SK-N-SH (cell line): Measurements from ENCODE around the gene IDUA. TPM values are rescaled to one million over a fixed set of nuclear protein-coding genes. Genes with fewer than 3 reads are reported as not detected.

Source experiments
- CTCF ChIA-PET: fragments of 300-600, 350-600 bp; formaldehyde crosslinking; extraction: SDS; loops from one replicate; lab custom pipeline; 2021; lab: Yijun Ruan, JAX
- POLR2A ChIA-PET: fragments of 350-600 bp; sonication (Branson Sonifier 250); formaldehyde crosslinking; extraction: SDS; loops from one replicate; lab custom pipeline; 2020; ENCODE audit warnings: antibody characterized with exemption, inconsistent platforms; lab: Yijun Ruan, JAX
- DNase-seq: peaks from one replicate; pipeline ENCODE4 v3.0.0; 2012
- H2AFZ ChIP-seq: fragments of 200-600 bp; sonication (generic); 2 replicates; pipeline ENCODE4 v1.8.1; 2016; ENCODE audit warnings: antibody characterized with exemption, mild to moderate bottlenecking, low read depth
- H3F3A ChIP-seq: fragments of 200-600 bp; sonication (generic); replicated peaks from 2 replicates; pipeline ENCODE3; 2016; ENCODE audit warnings: antibody characterized with exemption, mild to moderate bottlenecking; ENCODE audit not compliant: insufficient read depth
- H3K27ac ChIP-seq, 2 experiments: fragments of 200-500 bp in 1 of 2; fragments of 200-600 bp in 1 of 2; sonication (Bioruptor generic) in 1 of 2; sonication (generic), shearing (Covaris generic) in 1 of 2; 2 replicates each; pipeline versions ENCODE4 v1.5.1 to v1.6.1; 2014 to 2016; ENCODE audit warnings: low read depth in 2 of 2, inconsistent platforms in 1 of 2, low read length in 1 of 2, mild to moderate bottlenecking in 1 of 2, mixed read lengths in 1 of 2
- H3K27me3 ChIP-seq: fragments of 200-600 bp; sonication (generic), shearing (Covaris generic); 2 replicates; pipeline ENCODE4 v1.6.1; 2016; ENCODE audit warnings: mixed run types; ENCODE audit not compliant: insufficient read depth
- H3K36me3 ChIP-seq, 2 experiments: fragments of 200-500 bp in 1 of 2; fragments of 200-600 bp in 1 of 2; sonication (Bioruptor generic) in 1 of 2; sonication (generic) in 1 of 2; replicated peaks in 1 of 2; 2 replicates each; pipeline versions ENCODE3 to v1.5.1; 2014 to 2016; ENCODE audit warnings: low read length in 1 of 2, mild to moderate bottlenecking in 1 of 2; ENCODE audit not compliant: insufficient read depth in 2 of 2, control insufficient read depth in 1 of 2
- H3K4me1 ChIP-seq, 2 experiments: fragments of 200-500 bp in 1 of 2; fragments of 200-600 bp in 1 of 2; sonication (Bioruptor generic) in 1 of 2; sonication (generic), shearing (Covaris generic) in 1 of 2; 2 replicates each; pipeline versions ENCODE4 v1.5.1 to v1.6.1; 2014 to 2016; ENCODE audit warnings: low read depth in 1 of 2, low read length in 1 of 2, mixed run types in 1 of 2; ENCODE audit not compliant: insufficient read depth in 2 of 2, control insufficient read depth in 1 of 2
- H3K4me2 ChIP-seq: fragments of 200-600 bp; sonication (generic), shearing (Covaris generic); 2 replicates; pipeline ENCODE4 v1.6.1; 2017; ENCODE audit warnings: mixed run types
- H3K4me3 ChIP-seq, 2 experiments: fragments of 200-500 bp in 1 of 2; fragments of 200-600 bp in 1 of 2; sonication (Bioruptor generic) in 1 of 2; sonication (generic), shearing (Covaris generic) in 1 of 2; 2 replicates each; pipeline versions ENCODE4 v1.5.1 to v1.8.1; 2014 to 2016; ENCODE audit warnings: low read depth in 2 of 2, inconsistent platforms in 1 of 2, low read length in 1 of 2, mild to moderate bottlenecking in 1 of 2, mixed read lengths in 1 of 2, moderate library complexity in 1 of 2
- H3K79me2 ChIP-seq: fragments of 200-600 bp; sonication (generic); 2 replicates; pipeline ENCODE4 v1.8.1; 2017; ENCODE audit warnings: mild to moderate bottlenecking; ENCODE audit not compliant: insufficient read depth
- H3K9ac ChIP-seq: fragments of 200-600 bp; sonication (generic); 2 replicates; pipeline ENCODE4 v1.6.1; 2017; ENCODE audit warnings: mixed run types
- H3K9me2 ChIP-seq: fragments of 200-600 bp; sonication (generic); 2 replicates; pipeline ENCODE4 v1.6.1; 2017; ENCODE audit warnings: mixed run types
- H3K9me3 ChIP-seq: fragments of 200-600 bp; sonication (generic); 2 replicates; pipeline ENCODE4 v1.6.1; 2017; ENCODE audit warnings: mixed run types, mild to moderate bottlenecking, moderate library complexity
- H4K20me1 ChIP-seq: fragments of 200-600 bp; sonication (generic); 2 replicates; pipeline ENCODE4 v1.6.1; 2017; ENCODE audit warnings: mild to moderate bottlenecking, mixed run types; ENCODE audit not compliant: insufficient read depth
- CHD2 ChIP-seq: fragments of 150-350 bp; IDR thresholded peaks from 2 replicates; pipeline ENCODE4 v1.6.1; 2018; ENCODE audit warnings: low read length; ENCODE audit not compliant: partially characterized antibody
- ELF1 ChIP-seq: IDR thresholded peaks from 2 replicates; pipeline ENCODE4 v1.4.0; 2012
- EZH2phosphoT487 ChIP-seq: fragments of 200-600 bp; sonication (generic); IDR thresholded peaks from 2 replicates; pipeline ENCODE4 v1.6.1; 2017; ENCODE audit warnings: low read depth, mixed run types, mild to moderate bottlenecking, antibody characterized with exemption, moderate library complexity, borderline replicate concordance
- GATA2 ChIP-seq: sonication (generic); formaldehyde crosslinking; IDR thresholded peaks from 2 replicates; pipeline ENCODE4 v1.5.0; 2020; ENCODE audit warnings: mild to moderate bottlenecking, missing genetic modification reagents
- JUND ChIP-seq: IDR thresholded peaks from 2 replicates; pipeline ENCODE4 v1.4.0; 2012
- MXI1 ChIP-seq: IDR thresholded peaks from 2 replicates; pipeline ENCODE4 v1.6.1; 2012; ENCODE audit warnings: mild to moderate bottlenecking, low read depth, low read length, improper control_type of control experiment
- NRF1 ChIP-seq: IDR thresholded peaks from 2 replicates; pipeline ENCODE4 v1.6.1; 2012; ENCODE audit warnings: low read depth, mild to moderate bottlenecking, low read length
- POLR2AphosphoS5 ChIP-seq: IDR thresholded peaks from 2 replicates; pipeline ENCODE4 v1.6.1; 2012; ENCODE audit warnings: low read depth, low read length
- RCOR1 ChIP-seq: fragments of 150-350 bp; IDR thresholded peaks from 2 replicates; pipeline ENCODE4 v1.6.1; 2017; ENCODE audit warnings: antibody characterized with exemption, low read length
- SIN3A ChIP-seq: IDR thresholded peaks from 2 replicates; pipeline ENCODE4 v1.6.1; 2012; ENCODE audit warnings: low read depth, mild to moderate bottlenecking, low read length, moderate library complexity, borderline replicate concordance
- TCF12 ChIP-seq: IDR thresholded peaks from 2 replicates; pipeline ENCODE4 v1.4.0; 2012
- TEAD4 ChIP-seq: IDR thresholded peaks from 2 replicates; pipeline ENCODE4 v1.4.0; 2012; ENCODE audit warnings: mild to moderate bottlenecking, borderline replicate concordance; ENCODE audit not compliant: insufficient read depth
- ZBTB33 ChIP-seq: IDR thresholded peaks from 2 replicates; pipeline ENCODE4 v1.4.0; 2012; ENCODE audit warnings: low read depth, borderline replicate concordance
- WGBS: methylation state at CpG from one replicate; pipeline ENCODE4 v1.1.6; 2017; ENCODE audit warnings: low lambda C conversion rate; 5-methylcytosine and 5-hydroxymethylcytosine counted together
- polyA plus RNA-seq, 3 experiments: library from polyadenylated mRNA; depleted of rRNA; stranded (reverse); fragments of >200 nt; gene quantifications; 2 replicates each; pipeline ENCODE4 v1.2.3, GENCODE V29; 2012
- TF ChIP-seq, protein P1 (sequence below): IDR thresholded peaks from 2 replicates; pipeline ENCODE4 v1.4.0; 2012; ENCODE audit warnings: low read depth, borderline replicate concordance

The IDUA gene
- polyA plus RNA-seq, 1 of the 3 experiments (the other 2 are of a cell fraction) = 24.4 TPM

DNA sequence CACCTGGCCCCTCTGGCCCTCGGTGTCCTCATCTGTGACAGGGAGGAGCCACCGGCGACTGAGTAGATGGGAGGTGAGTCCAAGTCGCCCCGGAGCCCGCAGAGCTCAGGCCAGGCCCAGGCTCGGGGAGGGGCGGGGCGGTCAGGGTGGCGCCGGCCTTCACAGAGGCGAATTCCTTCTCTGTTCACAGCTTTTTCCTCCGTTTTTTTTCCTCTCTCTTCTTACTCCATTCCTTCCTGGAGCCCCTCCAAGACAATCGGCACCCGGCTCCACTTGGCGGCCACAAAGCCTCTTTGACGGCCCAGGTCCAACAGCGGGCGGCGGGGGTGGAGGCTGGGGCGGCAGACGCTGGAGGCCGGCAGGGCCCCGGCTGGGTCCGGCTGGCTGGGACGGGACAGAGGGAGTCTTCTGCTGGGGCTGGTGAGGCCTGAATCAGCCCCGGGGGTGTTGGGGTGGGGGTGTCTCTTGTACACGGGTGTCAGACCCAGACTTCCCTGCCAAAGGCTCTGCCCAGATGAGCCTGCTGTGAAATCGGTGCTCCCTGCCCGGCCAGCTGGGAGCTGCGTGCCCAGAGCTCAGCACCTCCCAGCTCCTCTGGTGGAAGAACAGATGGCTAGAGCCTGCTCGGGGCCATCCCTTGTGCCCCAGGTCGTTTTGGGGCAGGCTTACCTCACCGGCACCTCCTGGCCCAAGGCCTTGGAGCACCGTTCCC lies 47.2 kb downstream of the IDUA start (continued):
- TF ChIP-seq ZBTB33 (no peak), MXI1 (no peak), GATA2 (CRISPR knock-in tag) (no peak), NRF1 (no peak)

DNA sequence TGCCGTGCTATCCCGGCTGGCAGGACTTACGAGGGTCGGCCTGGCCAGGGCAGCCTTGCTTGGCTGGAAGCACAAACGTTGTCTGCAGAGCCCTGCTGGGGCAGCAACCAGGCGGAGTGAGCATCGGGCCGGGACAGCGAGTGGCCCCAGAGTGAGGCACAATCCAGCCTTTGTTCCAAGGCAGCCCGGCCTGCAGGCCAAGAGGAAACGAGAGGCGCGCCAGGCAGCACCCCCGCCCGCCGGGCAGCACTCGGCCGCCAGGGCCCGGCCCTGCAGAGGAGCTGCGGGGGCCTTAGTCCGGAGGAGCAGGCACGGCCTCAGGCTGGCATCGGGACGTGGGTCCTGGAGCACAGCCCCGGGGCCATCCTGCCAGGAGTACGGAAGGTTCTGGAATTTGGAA lies 48.7 kb downstream of the IDUA start:
- DNase-seq = no peak
- H3K9ac ChIP-seq = no peak overlapping the region
- H3K4me2 ChIP-seq = no peak overlapping the region

DNA sequence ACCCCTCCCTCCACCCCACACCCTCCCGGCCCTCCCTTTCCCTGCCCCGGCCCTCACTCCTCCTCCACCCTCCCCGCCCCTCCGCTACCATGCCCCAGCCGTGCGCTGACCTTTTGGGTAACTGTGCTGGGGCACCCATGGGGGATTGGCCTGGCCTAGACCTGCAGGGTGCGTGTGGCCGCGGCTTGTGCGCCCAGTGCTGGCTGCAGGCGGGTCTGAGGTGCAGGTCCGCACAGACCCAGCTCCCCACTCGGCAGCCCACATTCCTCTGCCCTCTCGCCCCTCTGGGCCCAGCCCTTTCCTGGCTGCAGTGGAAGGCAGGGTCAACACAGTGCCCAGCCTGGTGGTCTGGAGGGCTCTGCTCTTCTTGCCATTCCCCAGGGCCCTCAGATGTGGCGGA lies 49.3 kb downstream of the IDUA start:
- Histone ChIP-seq H3K9me3 (no peaks in the 10 kb centered on the region), H3K79me2 (no peaks in the 10 kb centered on the region), H3K27me3 (peaks cover 8% of the 10 kb centered on the region; the same call in 1 of the 2 replicates), H2AFZ (no peak overlapping the region), H3K9me2 (no peaks in the 10 kb centered on the region), H4K20me1 (no peaks in the 10 kb centered on the region), H3F3A (no peaks in the 10 kb centered on the region), H3K27ac (no peak overlapping the region), H3K4me3 (no peak overlapping the region), H3K9ac (no peak overlapping the region), H3K4me1 (no peaks in the 10 kb centered on the region), H3K4me2 (no peak overlapping the region), H3K36me3 (no peaks in the 10 kb centered on the region)
- 89% methylated on average over 6 of the region's 15 CpGs for WGBS
- DNase-seq = no peak
- TF ChIP-seq TEAD4 = no peak
- TF ChIP-seq SIN3A = no peak
- no peak for TF ChIP-seq ELF1
- no peak for TF ChIP-seq CHD2
- ChIA-PET CTCF (no interaction called here), POLR2A (no interaction called here)

More for the DNA sequence above, 48.7 kb downstream of the IDUA start:
- no peak overlapping the region for H2AFZ ChIP-seq
- ChIA-PET CTCF (no interaction called here), POLR2A (no interaction called here)
- TF ChIP-seq RCOR1 (no peak), EZH2phosphoT487 (no peak), JUND (no peak), POLR2AphosphoS5 (no peak), TCF12 (no peak)
- TF ChIP-seq, protein P1, sequence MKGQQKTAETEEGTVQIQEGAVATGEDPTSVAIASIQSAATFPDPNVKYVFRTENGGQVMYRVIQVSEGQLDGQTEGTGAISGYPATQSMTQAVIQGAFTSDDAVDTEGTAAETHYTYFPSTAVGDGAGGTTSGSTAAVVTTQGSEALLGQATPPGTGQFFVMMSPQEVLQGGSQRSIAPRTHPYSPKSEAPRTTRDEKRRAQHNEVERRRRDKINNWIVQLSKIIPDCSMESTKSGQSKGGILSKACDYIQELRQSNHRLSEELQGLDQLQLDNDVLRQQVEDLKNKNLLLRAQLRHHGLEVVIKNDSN = no peak
- no peaks in the 10 kb centered on the region for H3K4me1 ChIP-seq
- H3K36me3 ChIP-seq = no peaks in the 10 kb centered on the region
- peaks cover 8% of the 10 kb centered on the region; the same call in 1 of the 2 replicates for H3K27me3 ChIP-seq
- no peaks in the 10 kb centered on the region for H4K20me1 ChIP-seq
- H3F3A ChIP-seq = no peaks in the 10 kb centered on the region
- no peak overlapping the region for H3K27ac ChIP-seq
- no peaks in the 10 kb centered on the region for H3K9me3 ChIP-seq
- no peak overlapping the region for H3K4me3 ChIP-seq
- WGBS = 81% methylated on average over 10 of the region's 26 CpGs
- no peaks in the 10 kb centered on the region for H3K79me2 ChIP-seq
- H3K9me2 ChIP-seq = no peaks in the 10 kb centered on the region
